NT2/D1 (cell line): ENCODE data around the gene PAK2.

Source experiments
- SUZ12 ChIP-seq: IDR thresholded peaks from 2 replicates; pipeline ENCODE4 v1.6.1; 2011; ENCODE audit not compliant: insufficient read length, insufficient read depth; ENCODE audit errors: extremely low read depth
- ZNF274 ChIP-seq: IDR thresholded peaks from 2 replicates; pipeline ENCODE4 v1.6.1; 2011; ENCODE audit warnings: mild to moderate bottlenecking, low read depth, low read length

- TF ChIP-seq ZNF274 (no peak), SUZ12 (no peak)
These were observed 50.3 kb downstream of the PAK2 start for GRCh38 chr3:196789885-196790359.
